Anterior cingulate cortex (tissue), 58 donors: ENCODE results near the gene PTPN13.
"Not testable (repeated sequence)": the region's sequence is repeated elsewhere in the genome, so short reads cannot be mapped to it uniquely, and the experiment has no call there.

Experiments
- DNase-seq, 58 donors: peaks; one replicate each; lab custom pipeline; 2025; lab: John Stamatoyannopoulos, UW

PTPN13 gene

DNA sequence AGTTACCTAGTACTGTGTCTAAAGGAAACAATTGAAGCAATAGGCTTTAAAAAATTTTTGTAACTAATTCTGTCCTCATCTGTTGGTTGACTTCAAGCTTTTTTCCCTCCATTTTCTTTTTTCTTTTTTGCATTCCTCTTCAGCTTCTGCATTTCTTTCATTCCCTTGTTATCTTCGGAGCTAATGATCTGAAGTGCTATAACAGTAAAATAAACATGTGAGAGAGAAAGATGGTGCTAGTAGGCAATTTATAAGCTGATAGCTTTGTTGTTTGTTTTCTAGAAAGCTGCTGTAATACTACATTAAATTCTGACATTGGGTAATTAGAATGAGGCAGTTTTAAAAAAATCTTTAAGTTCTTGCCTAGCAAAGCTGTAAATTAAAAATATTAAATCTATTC, 37.1 kb downstream of the PTPN13 start:
- DNase-seq = no peak

DNA sequence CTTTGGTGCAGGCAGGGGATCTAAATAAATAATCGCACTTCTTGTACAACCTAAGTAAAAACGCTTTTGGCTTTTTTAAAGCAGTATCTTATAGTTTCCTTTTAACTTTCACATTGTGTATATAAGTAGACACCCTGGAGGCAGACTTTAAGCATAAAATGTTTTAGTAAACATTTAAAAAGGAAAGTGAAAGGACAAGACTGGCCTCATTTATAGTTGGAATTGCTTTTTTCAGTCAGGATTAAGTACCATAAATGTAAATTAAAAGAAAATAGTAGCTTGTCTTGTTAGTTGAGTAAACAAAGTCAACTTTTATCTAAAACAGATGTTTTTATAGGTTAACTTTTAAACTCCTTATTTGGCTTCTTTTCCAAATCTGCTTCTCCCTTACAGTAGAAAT, 39.7 kb downstream of the PTPN13 start:
- DNase-seq = no peak

DNA sequence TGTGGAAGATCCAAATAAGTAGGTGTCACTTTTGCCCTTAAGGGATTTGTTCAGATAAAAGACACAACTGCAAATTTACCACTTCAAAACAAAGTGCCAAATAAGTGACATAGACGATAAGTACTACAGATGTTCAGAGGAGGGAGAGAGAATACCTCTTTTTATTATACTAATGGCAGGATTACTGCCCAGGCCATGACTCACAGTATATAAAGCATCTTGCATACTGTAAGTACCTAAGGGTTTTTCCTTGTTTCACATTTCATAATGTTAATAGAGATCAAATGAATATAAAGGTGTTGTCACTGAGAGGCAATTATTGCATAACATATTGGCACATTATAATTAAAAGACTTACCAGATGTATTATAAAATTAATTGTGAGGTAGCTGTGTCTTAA, 46.4 kb downstream of the PTPN13 start:
- DNase-seq = no peak

DNA sequence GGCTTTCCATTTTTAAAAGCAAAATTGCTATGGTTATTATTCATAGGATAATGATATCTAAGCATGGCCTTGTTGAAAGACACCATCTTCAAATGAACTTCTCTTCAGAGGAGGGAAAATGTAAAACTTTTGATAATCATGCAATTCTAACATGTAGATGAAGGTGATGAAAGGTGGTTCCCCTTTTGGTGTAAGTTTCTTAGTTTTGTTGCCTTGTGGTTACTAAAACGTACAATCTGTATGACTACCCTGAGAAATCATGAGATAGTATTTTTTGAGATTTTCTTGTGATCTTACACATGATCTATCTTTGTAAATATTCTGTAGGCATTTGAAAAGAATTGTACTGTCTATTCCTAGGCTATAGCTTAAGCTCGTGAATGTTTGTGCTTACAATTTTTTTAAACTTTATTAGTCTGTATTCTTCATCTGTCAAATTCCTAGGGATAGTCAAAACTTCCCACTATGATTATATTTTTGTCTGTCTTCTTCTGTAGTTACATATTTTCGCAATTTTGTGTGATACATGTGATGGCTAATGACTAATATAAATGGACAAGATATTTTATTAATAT, 47.5 kb downstream of the PTPN13 start:
- DNase-seq = no peak

- no peak for DNase-seq
Measured at GRCh38 chr4:86644892-86645291, 50.8 kb downstream of the PTPN13 start.

DNA sequence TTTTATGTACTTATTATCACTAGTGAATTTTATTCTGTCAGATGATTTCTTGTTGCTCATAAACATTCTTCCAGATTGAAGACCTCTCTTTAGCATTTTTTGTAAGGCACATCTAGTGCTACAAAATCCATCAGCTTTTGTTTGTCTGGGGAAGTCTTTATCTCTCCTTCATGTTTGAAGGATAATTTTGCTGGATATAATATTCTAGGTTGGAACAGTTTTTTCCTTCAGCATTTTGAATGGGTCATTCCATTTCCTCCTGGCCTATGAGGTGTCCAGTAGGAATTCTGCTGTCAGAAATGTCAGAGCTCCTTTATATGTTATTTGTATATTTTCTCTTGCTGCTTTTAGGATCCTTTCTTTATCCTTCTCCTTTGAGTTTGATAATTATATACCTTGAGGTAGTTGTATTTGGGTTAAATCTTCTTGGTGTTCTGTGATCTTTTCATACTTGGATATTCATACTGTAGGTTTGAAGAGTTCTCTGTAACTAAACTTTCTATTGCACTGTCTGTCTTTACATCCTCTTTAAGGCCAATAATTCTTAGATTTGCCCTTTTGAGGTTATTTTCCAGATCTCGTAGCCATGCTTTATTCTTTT, 58.3 kb downstream of the PTPN13 start:
- DNase-seq = no peak

GRCh38 chr4:86653237-86653865, 59.2 kb downstream of the PTPN13 start:
- no peak for DNase-seq

DNA sequence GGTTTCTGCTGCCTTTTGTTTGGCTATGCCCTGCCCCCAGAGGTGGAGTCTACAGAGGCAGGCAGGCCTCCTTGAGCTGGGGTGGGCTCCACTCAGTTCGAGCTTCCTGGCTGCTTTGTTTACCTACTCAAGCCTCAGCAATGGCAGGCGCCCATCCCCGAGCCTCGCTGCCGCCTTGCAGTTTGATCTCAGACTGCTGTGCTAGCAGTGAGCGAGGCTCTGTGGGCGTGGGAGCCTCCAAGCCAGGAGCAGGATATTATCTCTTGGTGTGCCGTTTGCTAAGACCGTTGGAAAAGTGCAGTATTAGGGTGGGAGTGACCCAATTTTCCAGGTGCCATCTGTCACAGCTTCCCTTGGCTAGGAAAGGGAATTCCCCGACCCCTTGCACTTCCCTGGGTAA, 62.7 kb downstream of the PTPN13 start:
- not testable (repeated sequence) for DNase-seq

DNA sequence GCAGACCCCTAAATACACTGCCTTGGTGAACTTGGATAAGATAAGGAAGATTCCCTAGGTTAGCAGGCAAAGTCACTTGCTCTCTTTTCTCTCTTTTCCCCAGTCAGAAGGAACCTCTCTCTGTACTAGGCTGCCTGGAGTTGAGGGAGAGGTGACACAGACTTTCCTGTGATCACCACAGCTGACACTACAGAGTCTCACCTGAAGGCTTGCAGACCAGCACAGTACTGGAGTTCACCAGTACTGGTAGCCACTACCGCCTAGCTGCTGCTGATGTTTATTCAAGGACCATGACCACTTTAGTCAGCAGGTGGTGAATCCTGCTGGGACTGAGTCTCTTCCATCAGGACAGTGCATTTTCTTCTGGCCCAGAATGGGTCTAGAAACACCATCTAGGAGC, 63.3 kb downstream of the PTPN13 start:
- no peak for DNase-seq

- DNase-seq = no peak
Measured at GRCh38 chr4:86657910-86658309, 63.8 kb downstream of the PTPN13 start.

GRCh38 chr4:86660401-86660800, 66.3 kb downstream of the PTPN13 start:
- no peak for DNase-seq

DNA sequence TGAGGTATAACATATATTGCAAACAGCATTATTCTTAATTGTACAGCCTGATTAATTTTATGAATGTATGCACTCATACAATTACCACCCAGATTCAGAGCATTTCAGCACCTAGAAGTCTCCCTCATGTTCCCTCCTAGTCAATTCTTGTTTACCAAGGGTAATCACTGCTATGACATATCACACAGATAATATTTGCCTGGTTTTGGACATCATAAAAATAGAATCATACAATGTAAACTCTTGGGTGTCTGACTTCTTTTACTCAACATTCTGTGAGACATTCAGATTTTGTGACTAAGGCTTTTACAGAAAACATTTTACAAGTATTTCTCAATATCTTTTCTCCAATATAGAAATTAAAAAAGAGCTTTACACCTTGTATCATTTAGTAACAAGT, 66.9 kb downstream of the PTPN13 start:
- no peak for DNase-seq

DNA sequence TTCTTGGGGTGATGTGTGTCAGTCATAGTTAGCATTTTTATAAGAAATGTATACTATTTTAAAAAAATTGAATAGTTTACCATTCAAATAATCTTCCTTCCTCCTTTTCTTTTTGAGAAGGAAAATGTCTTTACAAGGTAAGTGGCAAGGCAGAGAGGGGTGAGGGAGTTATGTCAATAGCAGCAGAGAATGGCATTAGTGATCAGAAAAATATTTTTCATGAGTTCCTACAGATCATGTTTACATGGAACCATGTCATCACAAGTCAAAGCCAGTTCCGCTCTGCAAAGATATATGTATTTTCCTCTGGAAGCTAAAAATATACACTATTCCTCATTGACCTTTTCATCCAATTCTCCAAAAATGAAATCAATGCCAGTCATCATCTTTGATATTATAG, 67.3 kb downstream of the PTPN13 start:
- DNase-seq = no peak

DNA sequence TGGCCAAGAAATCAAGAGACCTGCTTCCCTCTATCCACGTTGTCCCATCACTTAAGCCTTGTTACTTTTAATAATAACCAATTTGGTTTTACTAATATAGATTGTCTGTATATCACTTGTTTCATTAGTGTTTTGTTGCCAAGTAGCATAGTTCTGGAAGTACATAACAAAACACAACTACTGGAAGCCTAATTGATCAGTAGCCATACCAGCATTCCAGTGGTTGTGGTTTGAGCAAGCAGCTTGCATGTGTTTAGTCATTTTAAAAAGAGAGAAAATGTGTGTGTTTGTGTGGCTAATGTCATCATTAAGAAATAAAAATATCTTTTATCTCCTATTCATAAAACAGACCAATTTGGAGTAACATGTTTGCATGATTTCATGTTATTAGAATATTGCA, 70.8 kb downstream of the PTPN13 start:
- no peak for DNase-seq

DNA sequence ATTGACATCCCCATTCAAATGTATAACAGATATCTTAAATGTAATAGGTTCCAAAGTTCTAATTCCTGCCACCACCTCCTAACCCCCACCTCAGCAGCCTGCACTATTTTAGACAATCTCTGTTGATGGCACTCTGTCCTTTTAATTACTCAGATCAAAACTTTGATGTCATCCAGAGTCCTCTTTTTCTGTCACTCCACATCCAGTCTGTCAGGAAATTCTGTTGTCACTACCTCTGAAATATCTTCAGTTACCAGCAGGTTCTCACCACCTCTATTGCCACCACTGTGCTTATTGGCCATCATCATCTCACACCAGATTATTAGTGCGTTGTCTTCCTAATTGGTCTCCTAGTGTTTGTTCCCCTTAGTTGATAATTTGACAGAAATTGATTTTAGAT, 76.2 kb downstream of the PTPN13 start:
- DNase-seq = no peak

- DNase-seq = no peak
Measured at GRCh38 chr4:86670756-86671155, 76.6 kb downstream of the PTPN13 start.

- no peak for DNase-seq
Measured at GRCh38 chr4:86675548-86675947, 81.4 kb downstream of the PTPN13 start.

- DNase-seq = no peak
Measured at GRCh38 chr4:86678796-86679195, 84.7 kb downstream of the PTPN13 start.

DNA sequence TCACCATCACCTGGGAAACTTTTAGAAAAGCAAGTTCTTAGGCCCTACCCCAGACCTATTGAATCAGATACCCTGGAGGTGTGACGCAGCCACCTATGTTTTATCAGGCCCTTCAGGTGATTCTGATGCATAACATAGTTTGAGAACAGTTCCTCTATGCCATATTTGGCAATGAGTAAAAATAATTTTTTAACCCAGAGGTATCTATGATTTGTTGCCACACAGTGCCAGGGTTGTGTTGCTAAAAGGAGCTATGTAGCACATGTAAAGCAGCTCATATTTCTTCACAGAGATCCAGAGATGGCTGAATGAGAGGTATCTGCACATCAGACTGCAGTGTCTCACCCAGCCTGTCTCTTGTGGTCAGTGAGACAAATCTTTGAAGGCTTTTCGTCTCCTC, 85.3 kb downstream of the PTPN13 start:
- no peak for DNase-seq

DNA sequence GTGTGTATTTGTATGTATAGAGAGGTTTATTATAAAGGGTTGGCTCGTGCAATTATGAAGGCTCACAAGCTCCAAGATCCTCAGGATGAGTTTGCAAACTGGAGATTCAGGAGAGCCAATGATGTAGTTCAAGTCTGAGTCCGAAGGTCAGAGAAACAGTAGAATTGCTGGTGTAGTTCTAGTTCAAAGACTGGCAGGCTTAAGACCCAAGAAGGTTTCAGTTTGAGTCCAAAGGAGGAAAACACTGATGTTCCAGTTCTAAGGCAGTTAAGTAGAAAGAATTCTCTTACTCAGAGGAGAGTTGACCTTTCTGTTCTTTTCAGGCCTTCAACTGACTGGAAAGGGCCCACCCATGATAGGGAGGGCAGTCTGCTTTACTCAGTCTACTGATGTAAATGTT, 89.1 kb downstream of the PTPN13 start:
- no peak for DNase-seq

DNA sequence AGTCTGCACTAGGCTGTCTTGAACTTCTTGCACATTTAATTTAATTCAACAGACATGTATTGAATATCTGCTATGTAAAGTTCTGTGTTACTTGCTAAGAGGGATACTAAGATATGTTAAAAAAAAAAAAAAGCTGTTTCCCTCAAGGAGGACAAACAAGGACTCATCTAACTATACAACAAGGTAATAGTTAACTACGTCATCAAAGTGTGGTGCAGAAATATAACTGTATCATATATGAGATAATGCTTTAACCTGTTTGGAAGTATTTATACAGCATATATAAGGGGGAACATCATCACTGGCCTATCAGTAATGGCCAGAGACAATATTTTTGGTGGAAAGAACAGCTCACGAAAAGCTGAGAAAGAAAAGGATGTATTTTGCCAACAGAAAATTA, 89.9 kb downstream of the PTPN13 start:
- DNase-seq = no peak

- no peak for DNase-seq
Measured at GRCh38 chr4:86685401-86685800, 91.3 kb downstream of the PTPN13 start.
